Panc1 (cell line): ENCODE results near the gene USP53. TPM values are rescaled to one million over a fixed set of nuclear protein-coding genes. Genes with fewer than 3 reads are reported as not detected.

Experiments used
- ATAC-seq: fragments of 200-7000 bp; cut with Tn5 transposase; 2 replicates; pipeline ENCODE4 v1.9.1; 2020; ENCODE audit warnings: mild to moderate bottlenecking, moderate library complexity
- BruUV-seq: library from RNA; stranded (reverse); fragments of 400-500 nt; replicated peaks from 2 replicates; lab custom pipeline; 2021; lab: Mats Ljungman, UMichigan
- CTCF ChIA-PET: fragments of 300-600 bp; sonication (Branson Sonifier 250); formaldehyde crosslinking; loops from one replicate; lab custom pipeline; 2022; ENCODE audit warnings: antibody characterized with exemption; lab: Charles Lee
- POLR2A ChIA-PET: fragments of 300-600 bp; sonication (Branson Sonifier 250); formaldehyde crosslinking; loops from one replicate; lab custom pipeline; 2022; ENCODE audit warnings: antibody characterized with exemption; lab: Charles Lee
- DNase-seq: peaks from one replicate; pipeline ENCODE4 v3.0.0-alpha.2; 2010; ENCODE audit warnings: low read depth, low spot score
- H3K27ac ChIP-seq: 2 replicates; pipeline ENCODE4 v1.5.1; 2011; ENCODE audit warnings: mild to moderate bottlenecking, low read length, inconsistent platforms
- H3K27me3 ChIP-seq: fragments of 200-500 bp; sonication (Bioruptor generic); 2 replicates; pipeline ENCODE4 v1.6.0; 2014; ENCODE audit warnings: low read length, inconsistent platforms; ENCODE audit not compliant: control insufficient read depth, insufficient read depth
- H3K36me3 ChIP-seq: fragments of 200-500 bp; sonication (Bioruptor generic); 2 replicates; pipeline ENCODE4 v1.5.1; 2014; ENCODE audit warnings: inconsistent platforms, mild to moderate bottlenecking, low read length, moderate library complexity; ENCODE audit not compliant: control insufficient read depth, insufficient read depth
- H3K4me1 ChIP-seq: 2 replicates; pipeline ENCODE4 v1.5.1; 2011; ENCODE audit warnings: inconsistent platforms, mild to moderate bottlenecking, low read length, moderate library complexity; ENCODE audit not compliant: control insufficient read depth, insufficient read depth
- H3K4me3 ChIP-seq, 2 experiments: 2 replicates each; pipeline ENCODE4 v1.5.1; 2011 to 2012; ENCODE audit warnings: low read depth in 2 of 2, low read length in 2 of 2, mild to moderate bottlenecking in 2 of 2, inconsistent platforms in 1 of 2, moderate library complexity in 1 of 2
- H3K9me3 ChIP-seq: fragments of 200-500 bp; sonication (Bioruptor generic); 2 replicates; pipeline ENCODE4 v1.5.1; 2014; ENCODE audit warnings: low read depth, mild to moderate bottlenecking, inconsistent platforms, low read length, moderate library complexity; ENCODE audit not compliant: control insufficient read depth, insufficient read depth
- CTCF ChIP-seq: fragments of 450-650 bp; IDR thresholded peaks from 2 replicates; pipeline ENCODE4 v1.5.1; 2017; ENCODE audit warnings: mild to moderate bottlenecking
- POLR2AphosphoS5 ChIP-seq: IDR thresholded peaks from 2 replicates; pipeline ENCODE4 v1.6.1; 2012; ENCODE audit warnings: mild to moderate bottlenecking, low read depth, low read length, moderate library complexity
- SIN3A ChIP-seq: IDR thresholded peaks from 2 replicates; pipeline ENCODE4 v1.6.1; 2012; ENCODE audit warnings: low read depth, mild to moderate bottlenecking, low read length, moderate library complexity, borderline replicate concordance; ENCODE audit not compliant: insufficient read depth
- TCF7L2 ChIP-seq: IDR thresholded peaks from 2 replicates; pipeline ENCODE4 v1.6.1; 2011; ENCODE audit warnings: mild to moderate bottlenecking, low read depth, low read length, inconsistent platforms
- in situ Hi-C: cut with HindIII; loops from 2 replicates; pipeline ENCODE4 v1.10.0; 2016; ENCODE audit warnings: low sequenced_read_pairs, low pct_unique_long_range_greater_than_20kb
- intact Hi-C: fragments of 100-400 bp; cut with micrococcal nuclease; formaldehyde crosslinking; loops from one replicate; pipeline ENCODE4 v1.10.0; 2022; ENCODE audit not compliant: unreplicated experiment
- total RNA-seq: library from RNA; stranded (reverse); gene quantifications from one replicate; pipeline ENCODE4 v1.2.1, GENCODE V29; 2021; ENCODE audit not compliant: unreplicated experiment
- TF ChIP-seq, protein P1 (sequence below), 2 experiments: IDR thresholded peaks; 2 replicates each; pipeline ENCODE4 v1.6.1; 2011 to 2012; ENCODE audit warnings: low read depth in 2 of 2, control low read depth in 1 of 2, low read length in 1 of 2, mild to moderate bottlenecking in 1 of 2, moderate library complexity in 1 of 2; ENCODE audit not compliant: insufficient read depth in 1 of 2

The USP53 gene
- total RNA-seq, 1 experiment from 2014 or later, result 5.3 TPM

- no peaks in the 10 kb centered on the region for H3K27me3 ChIP-seq
- TF ChIP-seq POLR2AphosphoS5 (no peak), CTCF (no peak), TCF7L2 (no peak), SIN3A (no peak)
- TF ChIP-seq, protein P1, sequence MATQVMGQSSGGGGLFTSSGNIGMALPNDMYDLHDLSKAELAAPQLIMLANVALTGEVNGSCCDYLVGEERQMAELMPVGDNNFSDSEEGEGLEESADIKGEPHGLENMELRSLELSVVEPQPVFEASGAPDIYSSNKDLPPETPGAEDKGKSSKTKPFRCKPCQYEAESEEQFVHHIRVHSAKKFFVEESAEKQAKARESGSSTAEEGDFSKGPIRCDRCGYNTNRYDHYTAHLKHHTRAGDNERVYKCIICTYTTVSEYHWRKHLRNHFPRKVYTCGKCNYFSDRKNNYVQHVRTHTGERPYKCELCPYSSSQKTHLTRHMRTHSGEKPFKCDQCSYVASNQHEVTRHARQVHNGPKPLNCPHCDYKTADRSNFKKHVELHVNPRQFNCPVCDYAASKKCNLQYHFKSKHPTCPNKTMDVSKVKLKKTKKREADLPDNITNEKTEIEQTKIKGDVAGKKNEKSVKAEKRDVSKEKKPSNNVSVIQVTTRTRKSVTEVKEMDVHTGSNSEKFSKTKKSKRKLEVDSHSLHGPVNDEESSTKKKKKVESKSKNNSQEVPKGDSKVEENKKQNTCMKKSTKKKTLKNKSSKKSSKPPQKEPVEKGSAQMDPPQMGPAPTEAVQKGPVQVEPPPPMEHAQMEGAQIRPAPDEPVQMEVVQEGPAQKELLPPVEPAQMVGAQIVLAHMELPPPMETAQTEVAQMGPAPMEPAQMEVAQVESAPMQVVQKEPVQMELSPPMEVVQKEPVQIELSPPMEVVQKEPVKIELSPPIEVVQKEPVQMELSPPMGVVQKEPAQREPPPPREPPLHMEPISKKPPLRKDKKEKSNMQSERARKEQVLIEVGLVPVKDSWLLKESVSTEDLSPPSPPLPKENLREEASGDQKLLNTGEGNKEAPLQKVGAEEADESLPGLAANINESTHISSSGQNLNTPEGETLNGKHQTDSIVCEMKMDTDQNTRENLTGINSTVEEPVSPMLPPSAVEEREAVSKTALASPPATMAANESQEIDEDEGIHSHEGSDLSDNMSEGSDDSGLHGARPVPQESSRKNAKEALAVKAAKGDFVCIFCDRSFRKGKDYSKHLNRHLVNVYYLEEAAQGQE (IDR thresholded peaks at IDR 0.05; ENCODE audit: insufficient read depth in 1 of 2, low read depth in 2 of 2, low read length in 1 of 2), result no peak
- no peaks in the 10 kb centered on the region; the same call in 1 of the 2 replicates for H3K36me3 ChIP-seq
- ChIA-PET POLR2A (no interaction called here), CTCF (no interaction called here)
- intact Hi-C loops, result no loop called here
- H3K4me3 ChIP-seq, result no peak overlapping the region
- in situ Hi-C loops, result no loop called here
- no peak overlapping the region for H3K27ac ChIP-seq
- H3K9me3 ChIP-seq, result no peaks in the 10 kb centered on the region
- no TSS peak for BruUV-seq
- ATAC-seq (no peak), DNase-seq (no peak)
- H3K4me1 ChIP-seq, result no peaks in the 10 kb centered on the region
Observed at GRCh38 chr4:119264743-119265142, 52.2 kb downstream of the USP53 start.

GRCh38 chr4:119266153-119266552 is 53.6 kb downstream of the USP53 start:
- in situ Hi-C loops (no loop called here), intact Hi-C loops (no loop called here)
- POLR2A ChIA-PET, result no interaction called here
- BruUV-seq, result no TSS peak
- Histone ChIP-seq H3K27ac (no peak overlapping the region), H3K4me3 (no peak overlapping the region), H3K27me3 (no peaks in the 10 kb centered on the region), H3K9me3 (no peaks in the 10 kb centered on the region), H3K36me3 (no peaks in the 10 kb centered on the region), H3K4me1 (no peaks in the 10 kb centered on the region)
- no peak for ATAC-seq
- CTCF ChIA-PET, result no interaction called here
- no peak for DNase-seq
- TF ChIP-seq SIN3A (no peak), POLR2AphosphoS5 (no peak), CTCF (no peak)
- TF ChIP-seq, protein P1 (IDR thresholded peaks at IDR 0.05; ENCODE audit: insufficient read depth in 1 of 2, low read depth in 2 of 2, low read length in 1 of 2), result no peak
